Measurements from ENCODE around the gene ENPP3. TPM values are rescaled to one million over a fixed set of nuclear protein-coding genes. Genes with fewer than 3 reads are reported as not detected.

The ENPP3 gene
- total RNA-seq, 1 donor from 2014 or later = not detected

- DNase-seq (ENCODE audit: low spot score) = no peak
- peaks cover 10% of the 10 kb centered on the region for H3K9me3 Mint-ChIP-seq (ENCODE audit: low read depth)
- H3K27ac Mint-ChIP-seq (ENCODE audit: unreplicated experiment) = no peak overlapping the region
- H3K27me3 Mint-ChIP-seq (ENCODE audit: low read depth) = no peaks in the 10 kb centered on the region
- peaks cover 18% of the 10 kb centered on the region for H3K4me1 Mint-ChIP-seq (ENCODE audit: low read depth)
- H3K4me3 Mint-ChIP-seq (ENCODE audit: unreplicated experiment) = no peak overlapping the region
- TF ChIP-seq, protein P1, sequence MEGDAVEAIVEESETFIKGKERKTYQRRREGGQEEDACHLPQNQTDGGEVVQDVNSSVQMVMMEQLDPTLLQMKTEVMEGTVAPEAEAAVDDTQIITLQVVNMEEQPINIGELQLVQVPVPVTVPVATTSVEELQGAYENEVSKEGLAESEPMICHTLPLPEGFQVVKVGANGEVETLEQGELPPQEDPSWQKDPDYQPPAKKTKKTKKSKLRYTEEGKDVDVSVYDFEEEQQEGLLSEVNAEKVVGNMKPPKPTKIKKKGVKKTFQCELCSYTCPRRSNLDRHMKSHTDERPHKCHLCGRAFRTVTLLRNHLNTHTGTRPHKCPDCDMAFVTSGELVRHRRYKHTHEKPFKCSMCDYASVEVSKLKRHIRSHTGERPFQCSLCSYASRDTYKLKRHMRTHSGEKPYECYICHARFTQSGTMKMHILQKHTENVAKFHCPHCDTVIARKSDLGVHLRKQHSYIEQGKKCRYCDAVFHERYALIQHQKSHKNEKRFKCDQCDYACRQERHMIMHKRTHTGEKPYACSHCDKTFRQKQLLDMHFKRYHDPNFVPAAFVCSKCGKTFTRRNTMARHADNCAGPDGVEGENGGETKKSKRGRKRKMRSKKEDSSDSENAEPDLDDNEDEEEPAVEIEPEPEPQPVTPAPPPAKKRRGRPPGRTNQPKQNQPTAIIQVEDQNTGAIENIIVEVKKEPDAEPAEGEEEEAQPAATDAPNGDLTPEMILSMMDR (IDR thresholded peaks at IDR 0.05) = no peak
- peaks cover 3% of the 10 kb centered on the region for H3K36me3 Mint-ChIP-seq (ENCODE audit: low read depth)
Measured at GRCh38 chr6:131729550-131729949, 92.4 kb downstream of the ENPP3 start.

- H3K9me3 Mint-ChIP-seq (ENCODE audit: low read depth) = peaks cover 10% of the 10 kb centered on the region
- peaks cover 18% of the 10 kb centered on the region for H3K4me1 Mint-ChIP-seq (ENCODE audit: low read depth)
- H3K36me3 Mint-ChIP-seq (ENCODE audit: low read depth) = peaks cover 3% of the 10 kb centered on the region
- TF ChIP-seq, protein P1 (IDR thresholded peaks at IDR 0.05) = no peak
- H3K27ac Mint-ChIP-seq (ENCODE audit: unreplicated experiment) = no peak overlapping the region
- no peak for DNase-seq (ENCODE audit: low spot score)
- H3K27me3 Mint-ChIP-seq (ENCODE audit: low read depth) = no peaks in the 10 kb centered on the region
- no peak overlapping the region for H3K4me3 Mint-ChIP-seq (ENCODE audit: unreplicated experiment)
Measured at GRCh38 chr6:131730264-131730663, 93.2 kb downstream of the ENPP3 start.

DNA sequence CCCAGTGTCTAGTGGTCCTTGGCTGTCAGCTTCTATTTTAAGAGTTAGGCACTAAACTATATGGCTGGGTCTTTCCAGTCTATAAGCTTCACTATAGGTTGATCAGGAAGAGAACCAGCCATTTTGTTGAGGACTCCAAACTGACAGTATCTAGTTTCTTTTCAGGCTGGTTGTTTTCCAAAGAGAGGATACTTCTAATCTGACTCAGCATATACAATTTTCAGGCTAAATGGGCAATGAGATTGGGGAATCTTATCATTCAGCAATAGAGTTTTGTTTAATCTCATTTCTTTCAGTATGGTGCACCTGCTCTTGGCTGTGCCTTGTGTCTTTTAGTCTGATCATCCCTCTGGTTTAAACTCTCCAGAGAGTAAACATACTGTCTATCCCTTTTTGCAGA lies 94.1 kb downstream of the ENPP3 start:
- Mint-ChIP-seq H3K4me1 (ENCODE audit: low read depth) (peaks cover 18% of the 10 kb centered on the region), H3K36me3 (ENCODE audit: low read depth) (peaks cover 3% of the 10 kb centered on the region), H3K4me3 (ENCODE audit: unreplicated experiment) (no peak overlapping the region), H3K27ac (ENCODE audit: unreplicated experiment) (no peak overlapping the region), H3K9me3 (ENCODE audit: low read depth) (peaks cover 10% of the 10 kb centered on the region), H3K27me3 (ENCODE audit: low read depth) (no peaks in the 10 kb centered on the region)
- no peak for DNase-seq (ENCODE audit: low spot score)
- TF ChIP-seq, protein P1 (IDR thresholded peaks at IDR 0.05) = no peak

- TF ChIP-seq, protein P1 (IDR thresholded peaks at IDR 0.05) = no peak
Measured at GRCh38 chr6:131733376-131734016, 96.4 kb downstream of the ENPP3 start.

DNA sequence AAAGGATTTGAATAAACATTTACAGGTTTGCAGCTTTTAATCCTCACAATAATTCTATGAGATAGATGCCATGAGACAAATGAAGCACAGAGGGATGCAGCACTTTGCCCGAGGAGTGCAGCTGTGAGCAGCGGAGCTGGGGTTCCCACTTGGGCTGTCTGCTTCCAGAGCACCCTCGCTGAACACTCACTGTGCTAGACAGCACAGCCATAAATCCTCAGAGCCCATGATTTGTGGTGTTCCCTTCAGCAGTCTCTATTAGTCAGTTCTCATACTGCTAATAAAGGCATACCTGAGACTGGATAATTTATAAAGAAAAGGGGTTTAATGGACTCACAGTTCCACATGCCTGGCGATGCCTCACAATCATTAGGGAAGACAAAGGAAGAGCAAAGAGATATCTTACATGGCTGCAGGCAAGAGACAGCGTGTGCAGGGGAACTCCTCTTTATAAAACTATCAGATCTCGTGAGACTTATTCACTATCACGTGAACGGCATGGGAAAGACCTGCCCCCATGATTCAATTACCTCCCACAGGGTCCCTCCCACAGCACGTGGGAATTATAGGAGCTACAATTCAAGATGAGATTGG lies 99.0 kb downstream of the ENPP3 start:
- no peak for DNase-seq (ENCODE audit: low spot score)
- no peak overlapping the region for H3K27ac Mint-ChIP-seq (ENCODE audit: unreplicated experiment)
- H3K4me1 Mint-ChIP-seq (ENCODE audit: low read depth) = peaks cover 9% of the 10 kb centered on the region
- TF ChIP-seq, protein P1 (IDR thresholded peaks at IDR 0.05) = no peak
- H3K4me3 Mint-ChIP-seq (ENCODE audit: unreplicated experiment) = no peak overlapping the region
- H3K36me3 Mint-ChIP-seq (ENCODE audit: low read depth) = no peaks in the 10 kb centered on the region
- peaks cover under 1% of the 10 kb centered on the region for H3K9me3 Mint-ChIP-seq (ENCODE audit: low read depth)
- H3K27me3 Mint-ChIP-seq (ENCODE audit: low read depth) = no peaks in the 10 kb centered on the region

More at GRCh38 chr6:131733376-131734016, 96.4 kb downstream of the ENPP3 start:
- peaks cover 4% of the 10 kb centered on the region for H3K9me3 Mint-ChIP-seq (ENCODE audit: low read depth)
- peak overlapping the region; percentile 51 for H3K4me3 Mint-ChIP-seq (ENCODE audit: unreplicated experiment)
- peak overlapping the region; percentile 76 for H3K27ac Mint-ChIP-seq (ENCODE audit: unreplicated experiment)
- no peaks in the 10 kb centered on the region for H3K27me3 Mint-ChIP-seq (ENCODE audit: low read depth)
- peaks cover 12% of the 10 kb centered on the region for H3K4me1 Mint-ChIP-seq (ENCODE audit: low read depth)
- no peak for DNase-seq (ENCODE audit: low spot score)
- peaks cover 3% of the 10 kb centered on the region for H3K36me3 Mint-ChIP-seq (ENCODE audit: low read depth)

All from chondrocyte (in vitro differentiated cells).